ENCODE measurements around the gene FERMT1.

- TF ChIP-seq SUZ12 (IDR thresholded peaks at IDR 0.05; ENCODE audit: extremely low read depth, insufficient read depth, insufficient read length) (no peak), YY1 (IDR thresholded peaks at IDR 0.05; ENCODE audit: insufficient read depth, insufficient read length) (no peak), ZNF274 (IDR thresholded peaks at IDR 0.05; ENCODE audit: low read depth, low read length) (no peak)
Observed at GRCh38 chr20:6046432-6046831, 76.4 kb downstream of the FERMT1 start.
